GM23248 (cell line): ENCODE results near the gene ACOX3. TPM values are rescaled to one million over a fixed set of nuclear protein-coding genes. Genes with fewer than 3 reads are reported as not detected.
"Not testable (repeated sequence)": the region's sequence is repeated elsewhere in the genome, so short reads cannot be mapped to it uniquely, and the experiment has no call there.

Experiments used
- DNase-seq: peaks from one replicate; pipeline ENCODE4 v3.0.0-alpha.2; 2015
- H2AFZ ChIP-seq: fragments of 200-600 bp; sonication (generic); 2 replicates; pipeline ENCODE4 v1.6.1; 2016; ENCODE audit warnings: antibody characterized with exemption
- H3F3A ChIP-seq: fragments of 200-600 bp; sonication (generic); 2 replicates; pipeline ENCODE4 v1.6.1; 2016; ENCODE audit warnings: mild to moderate bottlenecking, antibody characterized with exemption, mixed run types; ENCODE audit not compliant: insufficient read depth
- H3K27ac ChIP-seq: fragments of 200-600 bp; sonication (generic); 2 replicates; pipeline ENCODE4 v1.5.1; 2016; ENCODE audit warnings: mild to moderate bottlenecking
- H3K27me3 ChIP-seq: fragments of 200-600 bp; sonication (generic); replicated peaks from 2 replicates; pipeline ENCODE4 v1.6.1; 2016; ENCODE audit warnings: mild to moderate bottlenecking; ENCODE audit not compliant: insufficient read depth
- H3K36me3 ChIP-seq: fragments of 200-600 bp; sonication (generic); 2 replicates; pipeline ENCODE4 v1.6.1; 2016; ENCODE audit warnings: low read depth, mild to moderate bottlenecking
- H3K4me1 ChIP-seq: fragments of 200-600 bp; sonication (generic); 2 replicates; pipeline ENCODE4 v1.6.1; 2016; ENCODE audit warnings: mild to moderate bottlenecking; ENCODE audit not compliant: insufficient read depth
- H3K4me2 ChIP-seq: fragments of 200-600 bp; sonication (generic); one replicate; pipeline ENCODE4 v1.6.1; 2016; ENCODE audit warnings: mild to moderate bottlenecking; ENCODE audit not compliant: unreplicated experiment
- H3K4me3 ChIP-seq: fragments of 200-600 bp; sonication (generic); 2 replicates; pipeline ENCODE4 v1.5.1; 2016; ENCODE audit warnings: mild to moderate bottlenecking
- H3K79me2 ChIP-seq: fragments of 200-600 bp; sonication (generic); 2 replicates; pipeline ENCODE4 v1.6.1; 2016; ENCODE audit warnings: mild to moderate bottlenecking; ENCODE audit not compliant: insufficient read depth
- H3K9ac ChIP-seq: fragments of 200-600 bp; sonication (generic); 2 replicates; pipeline ENCODE4 v1.6.1; 2016; ENCODE audit warnings: mild to moderate bottlenecking
- H3K9me2 ChIP-seq: fragments of 200-600 bp; sonication (generic); 2 replicates; pipeline ENCODE4 v1.6.1; 2016; ENCODE audit warnings: mixed run types, mild to moderate bottlenecking, moderate library complexity; ENCODE audit not compliant: insufficient read depth
- H3K9me3 ChIP-seq: fragments of 200-600 bp; sonication (generic); one replicate; pipeline ENCODE4 v1.6.1; 2017; ENCODE audit warnings: low read depth
- H4K20me1 ChIP-seq: fragments of 200-600 bp; sonication (generic); 2 replicates; pipeline ENCODE4 v1.6.0; 2016; ENCODE audit not compliant: insufficient read depth
- EZH2 ChIP-seq: fragments of 200-600 bp; sonication (generic); IDR thresholded peaks from 2 replicates; pipeline ENCODE4 v1.6.1; 2018; ENCODE audit warnings: antibody characterized with exemption, mild to moderate bottlenecking; ENCODE audit not compliant: insufficient read depth, poor library complexity, severe bottlenecking
- EZH2phosphoT487 ChIP-seq: fragments of 200-600 bp; sonication (generic); IDR thresholded peaks from 2 replicates; pipeline ENCODE4 v1.6.1; 2018; ENCODE audit warnings: antibody characterized with exemption, moderate library complexity, mild to moderate bottlenecking, low read depth; ENCODE audit not compliant: insufficient read depth
- WGBS, 2 experiments: methylation state at CpG; one replicate each; pipeline ENCODE4 v1.1.6; 2015 to 2017; ENCODE audit warnings: low lambda C conversion rate in 2 of 2, low coverage in 1 of 2; ENCODE audit errors: missing lambda C conversion rate in 2 of 2; 5-methylcytosine and 5-hydroxymethylcytosine counted together
- in situ Hi-C: fragments of 300-500 bp; cut with MboI; formaldehyde crosslinking; loops from 2 replicates; pipeline ENCODE4 v1.15.0; 2020
- polyA plus RNA-seq: library from polyadenylated mRNA; unstranded; fragments of >200 nt; fragmentation: Nextera tagmentation; extraction: Ambion mirVana; gene quantifications from 2 replicates; pipeline ENCODE4 v1.2.1, GENCODE V29; 2016
- total RNA-seq: library from RNA; depleted of rRNA; stranded (reverse); fragments of >200 nt; shearing (Covaris generic); gene quantifications from 2 replicates; pipeline ENCODE4 v1.2.3, GENCODE V29; 2014

ACOX3 gene
- total and polyA plus RNA-seq, 2 experiments from 2014 or later: 24.7 to 33.8 TPM

DNA sequence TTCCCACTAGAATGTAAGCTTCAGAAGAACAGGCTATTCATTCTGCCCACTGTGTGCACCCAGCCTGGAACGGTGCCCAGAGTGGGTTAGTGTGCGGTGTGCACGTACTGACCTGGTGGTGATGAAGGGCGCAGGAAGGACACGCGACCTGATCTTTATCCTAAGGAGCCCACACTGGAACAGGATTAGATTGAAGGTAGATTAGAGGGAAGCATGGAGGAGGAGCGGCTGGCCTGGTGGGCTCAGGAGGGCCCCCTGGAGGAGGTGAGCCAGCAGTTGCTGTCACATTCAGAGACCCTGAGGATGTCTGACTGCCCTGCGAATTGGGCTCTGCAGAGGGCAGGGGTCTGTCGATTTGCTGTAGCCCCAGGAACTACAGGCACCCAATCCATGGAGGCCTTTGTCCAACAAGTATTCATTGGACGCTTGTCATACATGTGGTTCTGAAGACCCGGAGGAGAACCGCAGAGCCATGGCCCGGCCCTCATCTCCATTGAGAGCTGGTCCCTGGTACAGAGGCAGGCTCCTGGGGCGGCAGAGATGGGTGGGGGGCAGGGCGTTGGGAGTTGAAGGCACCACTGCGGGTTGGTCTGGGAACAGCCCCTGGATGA, 97.8 kb downstream of the ACOX3 start:
- no peak overlapping the region for H3K9ac ChIP-seq
- 75 to 77% methylated on average over 15 to 16 of the region's 16 CpGs for WGBS, 2 experiments

DNA sequence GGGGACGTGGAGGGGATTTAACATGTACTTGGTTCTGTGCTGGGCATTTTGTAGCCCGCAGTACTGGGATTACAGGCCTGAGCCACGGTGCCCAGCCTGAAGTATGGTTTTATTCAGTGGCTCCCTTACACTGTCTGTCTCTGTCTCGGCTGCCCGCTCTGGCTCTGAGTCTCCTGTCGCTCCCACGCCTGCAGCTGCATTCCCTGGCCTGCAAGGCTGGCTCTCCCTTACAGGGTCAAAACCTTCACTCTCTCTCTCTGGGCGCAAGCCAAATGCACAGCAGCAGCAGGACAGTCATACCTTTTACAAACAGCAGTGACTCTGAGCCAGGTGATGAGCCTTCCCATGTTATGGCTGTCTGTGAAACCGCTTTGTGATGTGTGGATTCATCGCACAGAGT, 98.8 kb downstream of the ACOX3 start:
- Histone ChIP-seq H4K20me1 (no peaks in the 10 kb centered on the region), H3K4me2 (no peak overlapping the region), H3K9ac (no peak overlapping the region), H2AFZ (no peak overlapping the region), H3K79me2 (no peaks in the 10 kb centered on the region), H3K4me3 (no peak overlapping the region), H3K36me3 (no peaks in the 10 kb centered on the region), H3K9me2 (no peaks in the 10 kb centered on the region), H3F3A (no peaks in the 10 kb centered on the region), H3K27me3 (peaks cover 3% of the 10 kb centered on the region; the same call in 1 of the 2 replicates), H3K4me1 (no peaks in the 10 kb centered on the region), H3K27ac (no peak overlapping the region), H3K9me3 (no peaks in the 10 kb centered on the region)
- no peak for TF ChIP-seq EZH2
- no peak for TF ChIP-seq EZH2phosphoT487
- in situ Hi-C loops: no loop called here
- DNase-seq: no peak
- WGBS, 2 experiments: 66 to 73% methylated on average over 10 of the region's 10 CpGs

More for the DNA sequence above, 97.8 kb downstream of the ACOX3 start:
- H3K4me2 ChIP-seq: no peak overlapping the region
- peaks cover 3% of the 10 kb centered on the region; the same call in 1 of the 2 replicates for H3K27me3 ChIP-seq
- TF ChIP-seq EZH2phosphoT487 (no peak), EZH2 (no peak)
- H3K4me3 ChIP-seq: no peak overlapping the region
- H3K79me2 ChIP-seq: no peaks in the 10 kb centered on the region
- in situ Hi-C loops: no loop called here
- no peaks in the 10 kb centered on the region for H3K4me1 ChIP-seq
- H3K27ac ChIP-seq: no peak overlapping the region
- no peaks in the 10 kb centered on the region for H3F3A ChIP-seq
- no peaks in the 10 kb centered on the region for H3K36me3 ChIP-seq
- no peaks in the 10 kb centered on the region for H4K20me1 ChIP-seq
- H3K9me2 ChIP-seq: no peaks in the 10 kb centered on the region
- no peaks in the 10 kb centered on the region for H3K9me3 ChIP-seq
- H2AFZ ChIP-seq: no peak overlapping the region
- DNase-seq: no peak

DNA sequence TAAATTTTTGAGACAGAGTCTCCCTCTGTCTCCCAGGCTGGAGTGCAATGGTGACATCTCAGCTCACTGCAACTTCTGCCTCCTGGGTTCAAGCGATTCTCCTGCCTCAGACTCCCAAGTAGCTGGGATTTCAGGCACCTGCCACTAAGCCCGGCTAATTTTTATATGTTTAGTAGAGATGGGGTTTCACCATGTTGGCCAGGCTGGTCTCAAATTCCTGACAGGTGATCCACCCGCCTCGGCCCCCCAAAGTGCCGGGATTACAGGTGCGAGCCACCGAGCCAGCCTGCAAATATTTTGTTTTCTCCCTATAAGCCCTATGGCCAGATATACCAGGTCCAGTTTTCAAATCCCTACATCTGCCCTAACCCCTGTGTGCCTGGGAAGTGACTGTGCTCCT, 99.2 kb downstream of the ACOX3 start:
- H3K9me3 ChIP-seq, H3K4me2 ChIP-seq, H4K20me1 ChIP-seq, H3K36me3 ChIP-seq, H3K4me1 ChIP-seq, H3K4me3 ChIP-seq, H3K27ac ChIP-seq, H2AFZ ChIP-seq, H3K9me2 ChIP-seq, H3F3A ChIP-seq, in situ Hi-C loops, H3K27me3 ChIP-seq, DNase-seq, H3K79me2 ChIP-seq, H3K9ac ChIP-seq: not testable (repeated sequence)
- WGBS, 2 experiments: 42 to 45% methylated on average over 7 of the region's 7 CpGs

DNA sequence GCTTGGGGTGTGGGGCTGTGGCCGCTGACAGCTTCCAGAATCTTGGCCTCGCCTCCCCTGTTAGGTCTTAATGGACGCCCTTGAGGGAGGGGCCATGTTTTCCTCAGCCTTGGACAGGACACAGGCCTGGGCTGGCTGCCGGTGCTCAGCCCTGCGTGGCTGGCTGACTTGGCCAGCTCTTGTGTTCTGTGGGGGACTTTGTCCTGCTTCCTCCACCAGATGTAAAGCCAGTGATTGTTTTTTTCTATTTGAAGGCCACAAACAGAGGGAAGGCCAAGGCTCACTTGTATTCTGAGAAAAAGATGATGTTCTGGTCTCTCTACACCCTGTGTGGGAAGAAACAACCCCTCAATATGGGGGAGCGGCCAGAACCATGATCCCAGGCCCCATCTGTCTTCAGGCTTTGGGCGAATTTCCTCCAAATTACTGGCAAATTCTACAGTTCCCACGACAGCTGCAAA, 99.7 kb downstream of the ACOX3 start:
- Histone ChIP-seq H4K20me1 (no peaks in the 10 kb centered on the region), H2AFZ (no peak overlapping the region), H3K9me3 (no peaks in the 10 kb centered on the region), H3K36me3 (no peaks in the 10 kb centered on the region), H3K9me2 (no peaks in the 10 kb centered on the region), H3K79me2 (no peaks in the 10 kb centered on the region), H3K4me3 (no peak overlapping the region), H3K27me3 (peaks cover 3% of the 10 kb centered on the region; the same call in 1 of the 2 replicates), H3K27ac (no peak overlapping the region), H3K4me2 (no peak overlapping the region), H3K4me1 (no peaks in the 10 kb centered on the region), H3K9ac (no peak overlapping the region), H3F3A (no peaks in the 10 kb centered on the region)
- TF ChIP-seq EZH2 (no peak), EZH2phosphoT487 (no peak)
- in situ Hi-C loops: no loop called here
- DNase-seq: no peak
- 39 to 42% methylated on average over 8 of the region's 8 CpGs for WGBS, 2 experiments

DNA sequence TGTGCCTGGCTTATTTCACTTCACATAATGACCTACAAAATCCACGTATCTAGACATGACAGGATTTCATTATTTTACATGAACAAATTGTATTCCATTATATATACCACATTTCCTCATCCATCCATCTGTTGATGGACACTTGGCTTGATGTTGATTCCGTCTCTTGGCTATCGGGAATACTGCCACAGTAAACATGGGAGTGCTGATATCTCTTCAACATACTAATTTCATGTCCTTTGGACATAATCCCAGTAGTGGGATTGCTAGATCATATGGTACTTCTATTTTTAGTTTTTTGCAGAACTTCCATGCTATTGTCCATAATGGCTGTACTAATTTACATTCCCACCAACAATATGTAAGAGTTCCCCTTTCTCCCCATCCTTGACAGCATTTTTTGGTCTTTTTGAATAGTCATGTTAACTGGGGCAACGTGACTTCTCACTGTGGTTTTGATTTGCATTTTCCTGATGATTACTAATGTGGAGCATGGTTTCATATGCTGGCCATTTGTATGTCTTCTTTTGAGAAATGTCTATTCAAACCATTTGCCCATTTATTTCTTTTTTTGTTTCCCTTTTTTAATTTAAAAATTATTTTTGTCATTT, 102.1 kb downstream of the ACOX3 start:
- DNase-seq: no peak
- H3K9me3 ChIP-seq: no peaks in the 10 kb centered on the region
- H2AFZ ChIP-seq: no peak overlapping the region
- no peak overlapping the region for H3K4me3 ChIP-seq
- TF ChIP-seq EZH2: no peak
- no peak for TF ChIP-seq EZH2phosphoT487
- H3K4me1 ChIP-seq: no peaks in the 10 kb centered on the region
- no peaks in the 10 kb centered on the region; the same call in 1 of the 2 replicates for H3K27me3 ChIP-seq
- no peak overlapping the region for H3K9ac ChIP-seq
- 40 to 41% methylated on average over 4 of the region's 4 CpGs for WGBS, 2 experiments
- H3K9me2 ChIP-seq: no peaks in the 10 kb centered on the region
- in situ Hi-C loops: no loop called here
- no peaks in the 10 kb centered on the region for H3F3A ChIP-seq
- no peaks in the 10 kb centered on the region for H3K79me2 ChIP-seq
- H3K4me2 ChIP-seq: no peak overlapping the region
- H4K20me1 ChIP-seq: no peaks in the 10 kb centered on the region
- no peaks in the 10 kb centered on the region for H3K36me3 ChIP-seq
- H3K27ac ChIP-seq: no peak overlapping the region
